ENCODE results near the gene RTCA.
"Not testable (repeated sequence)": the region's sequence is repeated elsewhere in the genome, so short reads cannot be mapped to it uniquely, and the experiment has no call there.

The RTCA gene

DNA sequence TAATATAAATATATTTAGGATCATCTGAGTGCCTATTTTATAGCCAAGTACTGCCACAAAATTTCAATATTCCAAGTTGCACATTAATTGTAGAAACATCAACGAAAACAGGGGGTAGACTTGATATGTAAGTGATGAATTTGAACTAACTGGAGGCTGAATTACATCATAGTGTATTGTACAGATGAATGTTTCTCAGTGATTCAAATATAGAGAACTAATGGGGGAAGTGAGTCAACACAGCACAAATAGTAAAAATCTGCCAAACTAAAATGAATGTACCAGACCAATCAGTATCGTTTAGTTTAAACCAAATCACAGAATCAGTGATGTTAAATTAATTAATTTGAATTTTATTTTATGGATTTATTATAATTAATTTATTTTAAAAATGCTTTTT, 42.8 kb downstream of the RTCA start:
- DNase-seq (ENCODE audit: low read depth in 3 of 3), result no peak

DNA sequence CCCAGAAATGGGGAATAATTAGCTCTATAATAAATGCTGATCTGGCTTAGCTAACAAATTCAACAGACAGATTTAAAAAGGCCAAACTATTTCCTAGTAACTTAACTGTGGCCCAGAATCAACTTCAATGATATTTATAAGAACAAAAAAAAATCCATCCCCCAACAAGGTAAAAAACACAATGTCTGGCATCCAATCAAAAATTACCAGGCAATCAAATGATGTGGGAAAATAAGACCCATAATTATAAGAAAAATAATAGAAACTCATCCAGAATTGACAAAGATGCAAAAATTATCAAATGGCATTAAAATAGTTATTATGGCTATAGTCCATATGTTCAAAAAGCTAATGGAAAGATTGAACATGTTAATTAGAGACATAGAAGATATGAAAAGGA, 43.8 kb downstream of the RTCA start:
- no peak for DNase-seq (ENCODE audit: low read depth in 3 of 3)

DNA sequence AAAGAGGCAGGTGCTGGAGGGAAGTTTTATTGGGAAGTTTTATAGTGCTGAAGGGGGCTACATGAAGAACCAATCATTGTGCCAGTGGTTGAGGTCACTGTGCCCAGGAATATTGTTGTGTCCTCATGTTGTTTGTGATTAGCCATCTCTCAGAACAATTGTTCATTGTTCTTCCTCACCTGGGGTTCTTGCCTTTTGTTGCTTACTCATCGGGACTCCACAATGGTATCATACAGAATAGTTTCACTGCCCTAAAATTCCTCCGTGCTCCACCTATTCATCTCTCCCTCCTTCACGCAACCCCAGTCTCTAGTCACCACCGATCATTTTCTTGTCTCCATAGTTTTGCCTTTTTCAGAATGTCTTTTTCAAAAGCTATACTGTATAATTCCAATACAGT, 47.4 kb downstream of the RTCA start:
- no peak for DNase-seq (ENCODE audit: low read depth in 3 of 3)

DNA sequence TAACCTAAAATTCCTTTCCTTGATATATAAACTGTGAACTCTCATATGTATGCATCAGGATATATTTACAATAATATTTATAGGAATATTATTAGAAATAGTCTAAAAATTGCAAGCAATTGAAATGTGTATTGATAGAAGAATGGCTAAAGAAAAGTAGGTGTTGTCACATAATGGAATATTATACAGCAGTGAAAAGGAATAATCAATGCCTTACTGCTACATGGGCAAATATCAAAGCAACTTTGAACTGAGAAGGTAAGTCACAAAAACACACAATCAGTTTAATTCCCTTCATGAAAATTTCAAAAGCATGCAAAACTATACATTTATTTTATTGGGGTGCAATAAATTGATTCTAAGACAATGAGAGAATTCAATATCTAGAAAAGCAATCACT, 50.6 kb downstream of the RTCA start:
- no peak for DNase-seq (ENCODE audit: low read depth in 3 of 3)

DNA sequence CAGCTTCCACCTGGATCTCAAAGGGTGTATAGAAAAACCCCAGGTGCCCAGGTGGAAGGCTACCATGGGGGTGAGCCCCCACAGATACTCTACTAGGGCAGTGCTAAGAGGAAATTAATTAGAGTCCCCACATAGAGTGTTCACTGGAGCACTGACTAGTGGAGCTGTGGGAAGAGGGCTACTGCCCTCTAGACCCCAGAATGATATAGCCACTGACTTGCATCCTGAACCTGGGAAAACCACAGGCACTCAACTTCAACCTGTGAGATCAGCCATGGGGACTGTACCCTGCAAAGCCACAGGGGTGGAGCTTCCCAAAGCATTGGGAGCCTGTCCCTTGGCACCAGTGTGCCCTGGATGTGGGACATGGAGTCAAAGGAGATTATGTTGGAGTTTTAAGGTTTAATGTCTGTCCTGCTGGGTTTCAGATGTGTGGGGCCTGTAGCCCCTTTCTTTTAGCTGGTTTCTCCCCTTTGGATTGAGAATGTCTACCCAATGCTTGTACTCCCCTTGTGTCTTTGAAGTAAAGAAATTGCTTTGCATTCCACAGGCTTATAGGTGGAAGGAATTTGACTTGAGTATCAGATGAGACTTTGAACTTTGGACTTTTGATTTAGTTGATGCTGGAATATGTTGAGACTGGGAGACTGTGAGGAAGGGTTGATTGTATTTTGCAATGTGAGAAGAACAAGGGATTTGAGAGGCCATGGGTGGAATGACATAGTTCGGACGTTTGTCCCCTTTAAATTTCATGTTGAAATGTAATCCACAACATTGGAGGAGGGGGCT, 54.5 kb downstream of the RTCA start:
- no peak for DNase-seq (ENCODE audit: low read depth in 3 of 3)

DNA sequence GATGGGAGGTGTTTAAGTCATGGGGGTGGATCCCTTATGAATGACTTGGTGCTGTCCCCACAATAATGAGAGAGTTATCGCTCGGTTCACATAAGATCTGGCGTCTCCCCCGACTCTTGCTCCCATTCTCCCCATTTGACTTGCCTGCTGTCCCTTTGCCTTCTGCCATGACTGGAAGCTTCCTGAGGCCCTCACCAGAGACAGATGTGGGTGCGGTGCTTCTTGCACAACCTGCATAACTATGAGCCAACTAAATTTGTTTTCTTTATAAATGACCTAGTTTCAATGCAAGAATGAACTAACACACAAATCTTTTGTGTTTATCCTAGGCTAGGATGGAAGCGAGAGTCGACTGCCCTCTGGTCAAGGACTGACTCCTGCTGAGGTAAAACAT, 55.1 kb downstream of the RTCA start:
- DNase-seq (ENCODE audit: low read depth in 3 of 3), result no peak

DNA sequence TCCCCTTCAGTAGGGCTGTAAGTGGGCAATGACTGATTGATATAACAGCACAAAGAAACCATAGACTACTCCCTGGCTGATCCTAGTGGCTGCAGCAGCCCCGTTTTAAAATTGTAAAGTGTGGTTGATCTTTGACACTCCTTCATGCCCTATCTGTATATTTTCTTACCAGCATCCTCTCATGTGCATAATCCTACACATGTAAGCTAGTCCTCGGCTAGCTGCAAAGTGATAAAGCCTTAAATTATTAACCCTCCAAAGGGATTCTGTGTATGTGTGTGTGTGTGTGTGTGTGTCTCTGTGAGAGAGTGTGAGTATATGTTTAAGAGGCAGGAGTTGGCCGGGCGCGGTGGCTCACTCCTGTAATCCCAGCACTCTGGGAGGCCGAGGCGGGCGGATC, 55.5 kb downstream of the RTCA start:
- DNase-seq (ENCODE audit: low read depth in 3 of 3), result no peak

DNA sequence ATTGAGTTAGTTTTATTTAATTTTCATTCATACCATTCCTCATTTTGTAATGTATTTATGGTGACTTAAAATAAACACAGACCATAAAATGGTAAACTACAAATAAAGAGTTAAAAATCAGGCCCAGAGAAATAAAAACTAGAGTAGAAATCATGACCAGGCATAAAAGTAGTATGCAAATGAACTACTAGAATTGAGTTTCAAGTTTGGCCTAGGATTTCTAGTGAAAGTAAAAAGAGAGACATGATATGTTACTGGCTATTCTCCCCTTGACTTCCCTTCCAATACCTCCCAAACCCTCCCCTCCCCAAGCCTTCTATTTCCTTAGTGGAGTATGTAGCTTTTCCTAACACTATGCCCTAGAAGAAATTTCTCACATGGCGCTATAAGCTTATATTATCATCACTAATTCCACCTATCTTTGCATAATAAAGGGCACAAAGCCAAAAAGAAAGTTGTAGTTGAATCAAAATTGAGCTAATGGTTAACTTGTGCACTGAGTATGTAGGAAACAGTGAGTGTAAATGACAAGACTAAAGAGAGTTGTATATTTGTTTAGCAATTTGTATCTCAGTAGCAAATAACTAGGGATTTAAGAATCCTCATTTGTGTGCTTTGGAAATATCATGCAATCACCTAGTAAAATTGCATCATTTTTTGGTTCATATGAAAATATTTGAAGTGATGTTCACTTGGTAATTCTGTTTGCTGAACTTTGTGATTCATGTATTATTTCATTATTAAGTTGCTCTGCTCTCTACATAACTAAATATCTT, 56.6 kb downstream of the RTCA start:
- DNase-seq (ENCODE audit: low read depth in 3 of 3), result no peak

DNA sequence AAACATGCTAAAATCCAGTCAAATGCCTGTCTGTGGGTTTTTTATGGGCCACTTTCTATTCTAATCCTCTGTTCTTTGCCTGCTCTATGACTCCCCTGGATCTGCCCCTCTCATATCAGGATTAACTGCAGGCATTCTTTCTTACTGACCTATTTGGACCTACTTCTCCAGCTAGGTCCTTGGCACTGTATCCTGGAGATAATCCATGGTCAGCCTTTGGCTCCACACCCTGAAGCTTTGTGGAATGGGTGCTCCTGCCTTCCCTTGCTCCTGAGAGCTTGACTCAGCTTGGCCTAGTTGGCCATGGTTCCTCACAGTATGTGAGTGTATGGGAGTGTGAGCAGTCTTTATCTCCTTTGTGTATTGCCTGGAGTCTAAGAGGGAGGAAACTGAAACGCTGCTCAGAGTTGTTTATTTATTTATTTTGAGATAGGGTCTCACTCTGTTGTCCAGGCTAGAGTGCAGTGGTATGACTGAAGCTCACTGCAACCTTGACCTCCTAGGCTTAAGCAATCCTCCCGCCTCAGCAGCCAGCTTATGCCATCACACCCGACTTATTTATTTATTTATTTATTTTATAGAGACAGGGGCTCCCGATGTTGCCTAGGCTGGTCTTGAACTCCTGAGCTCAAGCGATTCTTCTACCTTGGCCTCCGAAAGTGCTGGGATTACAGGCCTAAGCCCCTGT, 57.5 kb downstream of the RTCA start:
- DNase-seq (ENCODE audit: low read depth in 3 of 3), result no peak

DNA sequence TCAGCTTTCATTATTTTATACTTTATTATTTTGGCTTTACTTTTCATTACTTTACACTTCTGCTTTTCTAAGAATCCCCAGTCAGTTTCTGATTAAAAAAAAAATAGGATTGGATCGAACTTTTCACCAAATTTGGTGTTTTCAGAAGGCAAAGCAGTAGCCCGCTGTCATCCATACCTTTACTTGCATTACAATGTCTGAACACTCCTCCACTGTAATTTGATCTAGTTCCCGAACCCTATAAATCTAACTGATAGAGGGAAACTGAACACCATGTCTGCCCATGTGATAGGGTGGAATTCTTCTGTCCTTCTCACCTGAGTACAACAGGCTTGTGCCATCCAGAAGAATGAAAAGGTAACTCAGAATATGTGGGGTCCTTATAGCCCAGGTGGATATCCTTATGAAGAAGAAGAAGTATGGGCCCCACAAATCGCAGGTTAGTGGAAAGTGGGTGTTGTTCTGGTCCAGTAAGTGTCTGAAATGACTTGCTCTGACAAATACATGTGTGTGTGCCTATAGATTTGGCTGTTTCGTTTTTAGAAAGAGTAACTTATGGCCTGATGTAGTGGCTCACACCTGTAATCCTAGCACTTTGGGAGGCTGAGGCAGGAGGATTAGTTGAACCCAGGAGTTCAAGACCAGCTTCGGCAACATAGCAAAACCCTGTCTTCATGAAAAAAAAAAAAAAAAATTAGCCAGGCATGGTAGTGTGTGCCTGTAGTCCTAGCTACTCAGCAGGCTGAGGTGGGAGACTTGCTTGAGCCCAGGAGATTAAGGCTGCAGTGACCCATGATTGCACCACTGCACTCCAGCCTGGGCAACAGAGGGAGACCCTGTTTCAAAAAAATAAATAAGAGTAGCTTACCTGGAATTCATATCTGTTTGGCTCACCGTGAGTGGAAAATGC, 59.7 kb downstream of the RTCA start:
- DNase-seq (ENCODE audit: low read depth in 3 of 3), result no peak

DNA sequence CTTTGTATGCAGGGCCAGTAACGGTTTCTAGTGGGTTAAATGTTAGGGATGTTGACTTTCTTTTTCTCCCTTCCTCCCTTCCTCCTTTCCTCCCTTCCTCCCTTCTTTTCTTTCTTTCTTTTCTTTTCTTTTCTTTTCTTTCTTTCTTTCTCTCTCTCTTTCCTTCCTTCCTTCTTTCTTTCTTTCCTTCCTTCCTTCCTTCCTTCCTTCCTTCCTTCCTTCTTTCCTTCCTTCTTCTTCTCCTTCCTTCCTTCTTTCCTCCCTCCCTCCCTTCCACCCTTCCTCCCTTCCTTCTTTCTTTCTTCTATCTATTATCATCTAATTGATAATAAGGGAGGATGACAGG, 60.3 kb downstream of the RTCA start:
- DNase-seq (ENCODE audit: low read depth in 3 of 3), result not testable (repeated sequence)

DNA sequence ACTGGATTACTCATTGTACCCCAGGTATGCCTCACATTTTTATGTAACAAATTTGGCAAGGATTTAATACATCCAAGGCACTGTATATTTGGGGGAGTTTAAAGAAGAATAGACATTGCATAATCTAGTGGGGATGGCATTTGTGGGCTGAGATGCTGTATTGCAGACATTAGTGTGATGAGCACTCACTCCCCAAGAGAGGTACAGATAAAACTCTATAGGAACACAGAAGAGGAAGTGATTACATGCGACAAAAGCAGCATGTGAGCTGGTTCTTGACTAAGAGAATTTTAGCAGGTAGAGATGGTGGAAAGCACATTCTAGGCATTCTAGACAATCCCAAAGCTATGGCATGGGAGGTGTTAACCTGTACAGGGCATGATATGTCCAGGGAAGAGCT, 62.1 kb downstream of the RTCA start:
- DNase-seq (ENCODE audit: low read depth in 3 of 3), result no peak

DNA sequence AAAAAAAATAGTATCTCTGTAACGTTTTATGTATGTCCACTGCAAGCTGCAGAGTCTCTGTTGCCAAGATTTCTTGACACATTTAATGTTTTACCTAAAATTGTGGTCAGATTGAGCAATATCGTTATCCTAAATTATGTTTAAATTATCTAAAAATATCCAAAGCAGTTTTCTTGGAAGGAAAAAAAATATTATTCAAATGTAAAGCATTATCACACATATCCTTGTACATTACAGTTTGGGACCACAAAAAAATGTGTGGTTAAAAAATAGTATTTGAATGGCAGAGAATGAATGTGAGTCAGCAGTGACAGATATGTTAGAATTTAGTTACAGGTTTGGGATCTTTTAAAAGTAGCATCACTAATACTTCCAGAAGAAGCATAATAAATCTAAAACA, 65.1 kb downstream of the RTCA start:
- DNase-seq (ENCODE audit: low read depth in 3 of 3), result not testable (repeated sequence)

DNA sequence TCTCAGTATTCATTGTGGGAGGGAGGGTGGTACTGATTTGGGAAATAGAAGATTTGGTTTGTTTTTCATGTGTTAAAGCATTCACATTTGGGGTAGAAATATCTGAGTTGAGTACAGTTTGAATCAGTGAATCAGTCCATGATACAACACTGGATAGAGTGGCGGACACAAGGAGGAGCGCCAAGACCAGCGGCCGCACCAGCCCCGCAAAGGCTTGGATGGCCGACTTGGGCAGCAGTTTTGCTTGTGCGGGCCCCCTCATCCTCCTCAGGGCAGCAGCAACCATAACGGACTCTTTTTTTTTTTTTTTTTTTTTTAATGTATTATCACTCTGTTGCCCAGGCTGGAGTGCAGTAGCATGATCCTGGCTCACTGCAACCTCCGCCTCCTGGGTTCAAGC, 66.3 kb downstream of the RTCA start:
- DNase-seq (ENCODE audit: low read depth in 3 of 3), result no peak

DNA sequence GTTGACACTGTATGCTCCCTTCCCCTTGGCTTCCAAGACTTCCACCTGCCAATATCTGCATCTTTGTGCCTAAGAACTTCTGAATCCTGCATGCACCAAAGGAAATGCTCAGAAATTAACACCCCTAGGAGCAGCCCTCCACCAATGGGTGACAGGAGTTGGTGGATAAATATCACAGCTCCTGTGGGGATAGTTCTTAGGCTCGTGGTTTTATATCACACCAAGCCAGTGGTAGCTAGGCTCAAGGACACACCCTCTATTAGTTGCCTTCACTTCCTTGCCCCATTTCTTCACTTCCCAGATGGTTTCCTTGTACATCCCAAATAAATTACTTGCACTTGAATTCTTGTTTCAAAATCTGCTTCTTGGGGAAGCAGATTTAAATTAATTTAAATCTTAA, 69.4 kb downstream of the RTCA start:
- DNase-seq (ENCODE audit: low read depth in 3 of 3), result no peak

DNA sequence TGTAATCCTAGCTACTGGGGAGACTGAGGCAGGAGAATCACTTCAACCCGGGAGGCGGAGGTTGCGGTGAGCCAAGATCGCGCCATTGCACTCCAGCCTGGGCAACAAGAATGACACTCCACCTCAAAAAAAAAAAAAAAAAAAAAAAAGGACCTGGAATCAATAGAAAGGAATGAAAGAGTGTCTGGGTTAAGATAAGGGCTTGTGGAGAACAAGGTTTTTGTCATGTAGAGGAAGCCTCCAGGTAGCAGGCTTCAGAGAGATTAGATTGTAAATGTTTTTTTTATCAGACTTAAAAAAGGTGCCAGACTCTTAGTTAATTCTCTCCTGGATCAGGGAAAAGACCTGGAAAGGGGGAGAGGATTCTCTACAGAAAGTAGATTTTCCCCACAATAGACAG, 71.9 kb downstream of the RTCA start:
- not testable (repeated sequence) for DNase-seq (ENCODE audit: low read depth in 3 of 3)

DNA sequence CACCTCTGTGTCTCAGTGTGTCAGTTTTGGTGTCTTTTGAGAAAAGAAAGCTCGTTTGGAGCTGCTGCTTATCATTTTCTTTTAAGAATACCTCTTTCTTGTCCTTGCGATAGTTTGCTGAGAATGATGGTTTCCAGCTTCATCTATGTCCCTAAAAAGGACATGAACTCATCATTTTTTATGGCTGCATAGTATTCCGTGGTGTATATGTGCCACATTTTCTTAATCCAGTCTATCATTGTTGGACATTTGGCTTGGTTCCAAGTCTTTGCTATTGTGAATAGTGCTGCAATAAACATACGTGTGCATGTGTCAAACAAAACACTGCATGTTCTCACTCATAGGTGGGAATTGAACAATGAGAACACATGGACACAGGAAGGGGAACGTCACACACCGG, 73.7 kb downstream of the RTCA start:
- not testable (repeated sequence) for DNase-seq (ENCODE audit: low read depth in 3 of 3)

DNA sequence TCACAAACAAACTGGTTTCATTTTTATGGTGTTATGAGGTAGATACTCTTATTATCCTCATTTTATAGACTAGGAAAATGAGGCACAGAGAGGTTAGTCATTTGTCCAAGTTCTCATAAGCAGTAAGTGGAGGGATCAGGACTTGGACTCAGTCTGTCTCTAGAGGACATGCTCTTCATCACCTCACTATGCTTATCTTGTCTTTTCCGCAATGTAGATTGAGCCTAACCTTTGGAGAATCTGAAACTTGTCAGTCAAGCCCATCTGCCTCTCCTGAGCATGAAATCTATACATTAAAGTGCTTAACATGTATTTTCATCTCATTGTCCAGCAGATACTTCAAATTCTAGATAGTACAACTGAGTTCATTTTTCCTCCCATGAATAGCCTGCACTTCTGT, 74.5 kb downstream of the RTCA start:
- no peak for DNase-seq (ENCODE audit: low read depth in 3 of 3)

DNA sequence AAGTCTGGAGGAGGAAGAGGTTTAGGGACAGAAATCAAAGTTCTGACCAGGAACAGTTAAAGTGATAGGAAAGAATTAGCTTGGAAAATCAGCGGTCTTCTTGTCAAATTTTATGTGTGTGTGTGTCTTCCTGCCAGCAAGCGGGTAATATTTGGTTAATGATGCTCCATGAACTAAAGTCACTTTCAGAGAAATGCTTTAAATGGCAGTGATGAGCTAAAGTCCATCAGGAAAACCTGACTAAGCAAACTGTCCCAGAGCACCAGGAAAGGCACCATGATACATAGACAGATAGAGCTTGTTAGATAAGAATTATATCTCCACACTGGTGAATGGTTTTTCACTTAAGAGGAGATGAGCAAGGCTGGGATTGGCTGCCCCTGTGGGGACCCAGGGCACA, 76.3 kb downstream of the RTCA start:
- no peak for DNase-seq (ENCODE audit: low read depth in 3 of 3)

Data from stimulated activated CD4-positive, alpha-beta T cell treated with anti-CD3 and anti-CD28 coated beads, TNF-alpha, amount 100 ng/mL, for 4 hours (primary cell).